Measurements from ENCODE around the gene MKLN1.

The MKLN1 gene

DNA sequence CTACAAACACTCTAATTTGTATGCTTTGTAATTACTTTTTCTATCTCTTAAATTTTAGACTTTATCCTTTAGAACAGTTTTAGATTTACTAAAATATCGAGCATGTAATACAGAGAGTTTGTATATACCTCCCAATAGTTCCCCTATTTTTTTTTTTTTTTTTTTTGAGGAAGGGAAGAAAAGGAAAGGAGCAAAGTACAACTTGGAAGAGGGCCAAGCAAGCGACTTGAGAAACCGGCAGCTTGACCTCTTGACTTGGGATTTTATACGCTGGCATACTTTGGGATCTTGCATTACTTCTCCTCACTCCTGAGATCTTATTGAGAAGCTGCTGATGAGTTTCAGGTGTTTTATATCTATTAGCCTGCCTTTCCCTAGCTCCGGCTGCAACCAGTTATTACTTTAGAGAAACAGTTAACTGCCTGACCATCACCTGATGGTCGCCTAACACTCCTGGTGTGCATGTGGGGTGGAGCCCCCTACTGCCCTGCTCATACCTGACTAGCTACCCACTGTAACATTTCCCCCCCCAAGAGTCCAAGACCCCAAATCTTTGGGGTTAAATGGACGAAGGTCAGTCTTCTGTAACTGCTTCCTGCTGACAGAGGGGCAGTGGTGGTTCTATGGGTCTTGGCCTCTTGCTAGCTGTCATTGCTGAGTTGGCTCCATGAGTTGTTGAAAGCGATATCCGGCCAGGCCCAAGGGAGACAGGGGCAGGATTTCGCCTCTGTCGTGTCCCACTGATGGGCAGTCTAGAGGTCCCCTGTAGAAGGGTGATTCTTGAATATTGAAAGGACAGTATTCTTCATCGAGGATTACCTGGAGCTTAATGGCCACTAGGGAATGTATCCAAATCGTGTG is 28.5 kb downstream of the MKLN1 start:
- DNase-seq, result no peak

GRCh38 chr7:131357282-131357880 is 29.7 kb downstream of the MKLN1 start:
- DNase-seq, result no peak

DNA sequence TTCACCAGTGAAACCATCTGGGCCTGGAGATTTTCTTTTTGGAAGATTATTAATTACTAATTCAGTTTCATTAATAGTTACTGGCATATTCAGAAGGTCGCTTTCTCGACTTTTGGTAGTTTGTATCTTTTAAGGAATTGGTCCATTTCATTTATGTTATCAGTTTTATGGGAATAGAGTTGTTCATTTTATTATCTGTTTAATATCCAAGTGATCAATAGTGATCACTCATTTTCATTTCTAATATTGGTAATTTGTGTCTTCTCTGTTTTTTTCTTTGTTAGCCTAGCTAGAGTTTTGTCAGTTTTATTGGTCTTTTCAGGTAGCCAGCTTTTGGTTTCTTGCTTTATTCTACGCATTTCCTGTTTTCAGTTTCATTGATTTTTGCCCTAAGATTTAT is 31.0 kb downstream of the MKLN1 start:
- no peak for DNase-seq

DNA sequence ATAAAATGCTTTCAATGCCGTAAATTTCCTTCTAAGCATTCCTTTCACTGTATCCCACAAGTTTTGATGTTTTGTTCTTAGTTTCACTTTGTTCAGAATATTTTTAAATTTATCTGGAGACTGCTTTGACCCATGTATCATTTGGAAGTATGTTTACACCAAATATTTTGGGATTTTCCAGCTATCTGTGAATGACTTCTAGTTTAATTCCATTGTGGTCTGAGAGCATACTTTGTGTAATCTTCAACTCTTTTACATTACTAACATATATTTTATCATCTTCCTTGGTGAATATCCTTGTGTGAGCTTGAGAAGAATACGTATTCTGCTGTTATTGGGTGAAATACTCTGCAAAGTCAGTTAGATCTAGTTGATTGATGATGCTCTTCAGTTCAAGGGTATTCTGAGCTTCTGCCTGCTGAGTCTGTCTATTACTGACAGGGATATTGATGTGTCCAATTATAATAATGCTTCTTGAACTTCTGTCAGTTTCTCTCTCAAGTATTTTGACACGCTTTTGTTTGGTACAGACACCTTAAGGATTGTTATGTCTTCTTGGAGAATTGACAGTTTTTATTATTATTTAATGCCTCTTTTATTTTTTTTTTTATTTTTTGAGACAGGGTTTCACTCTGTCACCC is 31.6 kb downstream of the MKLN1 start:
- no peak for DNase-seq

- DNase-seq, result no peak
These were observed 36.0 kb downstream of the MKLN1 start for GRCh38 chr7:131363719-131364118.

DNA sequence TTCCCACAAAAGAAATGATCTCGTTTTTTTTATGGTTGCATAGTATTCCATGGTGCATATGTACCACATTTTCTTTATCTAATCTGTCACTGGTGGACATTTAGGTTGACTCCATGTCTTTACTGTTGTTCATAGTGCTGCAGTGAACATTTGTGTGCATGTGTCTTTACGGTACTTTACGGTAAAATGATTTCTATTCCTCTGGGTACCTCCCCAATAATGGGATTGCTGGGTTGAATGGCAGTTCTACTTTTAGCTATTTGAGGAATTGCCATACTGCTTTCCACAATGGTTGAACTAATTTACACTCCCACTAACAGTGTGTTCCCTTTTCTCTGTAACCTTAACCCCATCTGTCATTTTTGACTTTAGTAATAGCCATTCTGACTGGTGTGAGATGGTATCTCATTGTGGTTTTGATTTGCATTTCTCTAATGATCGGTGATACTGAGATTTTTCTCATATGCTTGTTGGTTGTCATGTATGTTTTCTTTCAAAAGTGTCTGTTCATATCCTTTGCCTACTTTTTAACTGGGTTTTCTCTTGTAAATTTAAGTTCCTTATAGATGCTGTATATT is 37.2 kb downstream of the MKLN1 start:
- no peak for DNase-seq

DNA sequence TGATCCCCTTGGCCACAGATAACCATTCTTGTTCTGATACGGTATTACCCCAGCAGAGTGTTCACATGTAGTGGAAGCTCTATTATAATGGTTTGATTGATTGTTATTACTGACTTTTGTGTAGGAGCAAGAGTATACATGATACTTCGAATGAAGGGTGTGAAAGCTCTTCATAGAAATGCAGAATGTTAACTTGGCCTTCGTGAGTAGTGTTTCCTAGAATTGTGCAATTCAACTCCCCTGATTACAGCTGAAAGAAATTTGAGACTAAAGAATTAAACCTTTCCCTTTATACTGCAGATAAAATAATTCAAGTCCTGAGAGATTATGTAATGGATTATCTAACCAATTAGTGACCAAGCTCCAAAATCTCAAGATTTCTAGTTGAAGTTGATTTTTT is 38.2 kb downstream of the MKLN1 start:
- DNase-seq, result no peak

GRCh38 chr7:131369354-131369753 is 41.7 kb downstream of the MKLN1 start:
- DNase-seq, result no peak

DNA sequence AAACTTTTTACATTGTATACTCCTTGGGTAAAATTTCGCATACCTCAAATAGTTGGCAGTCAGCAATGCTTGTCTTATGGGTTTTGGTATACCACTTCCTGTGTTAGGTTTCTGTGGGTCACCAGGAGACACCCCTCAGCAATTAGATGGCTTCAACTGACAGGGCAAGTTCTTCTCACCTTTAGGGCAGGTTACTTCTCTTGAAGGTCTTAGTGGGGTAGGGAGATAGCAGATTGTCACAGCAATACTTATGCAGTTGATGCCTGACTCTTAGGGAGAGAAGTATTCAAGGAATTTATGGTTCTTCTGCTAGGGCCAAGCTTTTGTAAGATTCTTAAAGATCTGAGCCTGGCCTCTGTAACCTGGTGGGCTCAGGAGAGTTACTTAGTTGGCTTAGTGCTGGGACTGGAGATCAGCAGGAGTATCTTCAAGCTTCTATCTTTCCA is 42.9 kb downstream of the MKLN1 start:
- no peak for DNase-seq

- no peak for DNase-seq
These were observed 43.7 kb downstream of the MKLN1 start for GRCh38 chr7:131371411-131371810.

DNA sequence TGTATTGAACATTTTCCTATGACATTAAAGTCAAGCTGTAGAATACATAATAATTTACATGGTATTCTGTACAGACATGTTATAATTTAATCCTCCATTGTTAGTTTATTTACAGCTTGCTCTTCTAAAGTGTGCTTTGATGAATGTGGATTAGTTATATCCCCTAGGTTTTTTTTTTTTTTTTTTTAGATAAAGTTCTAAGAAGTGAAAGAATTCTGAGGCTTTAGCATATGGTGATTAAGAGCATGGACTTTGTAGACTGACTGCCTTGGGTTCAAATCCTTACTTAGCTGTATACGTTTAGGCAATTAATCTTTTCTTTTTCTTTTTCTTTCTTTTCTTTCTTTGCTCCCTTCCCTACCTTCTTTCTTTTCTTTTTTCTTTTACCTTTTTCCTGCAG is 44.9 kb downstream of the MKLN1 start:
- no peak for DNase-seq

DNA sequence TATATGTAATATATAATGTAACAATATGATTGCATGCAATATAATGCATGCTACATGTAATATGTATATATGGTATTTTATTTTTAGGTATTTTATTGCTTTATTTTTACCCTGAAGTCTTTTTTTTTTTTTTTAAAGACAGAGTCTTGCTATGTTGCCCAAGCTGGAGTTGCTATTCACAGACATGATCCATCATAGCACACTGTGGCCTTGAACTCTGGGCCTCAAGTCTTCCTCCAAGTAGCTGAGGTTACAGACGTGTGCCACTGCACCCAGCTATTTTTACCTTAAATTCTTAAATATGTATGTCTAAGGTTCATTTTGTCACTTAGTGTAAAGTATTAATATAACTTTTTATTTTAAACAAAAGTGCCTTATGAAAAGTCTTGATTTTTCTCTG is 47.1 kb downstream of the MKLN1 start:
- no peak for DNase-seq

GRCh38 chr7:131381069-131381838 is 53.6 kb downstream of the MKLN1 start:
- no peak for DNase-seq

DNA sequence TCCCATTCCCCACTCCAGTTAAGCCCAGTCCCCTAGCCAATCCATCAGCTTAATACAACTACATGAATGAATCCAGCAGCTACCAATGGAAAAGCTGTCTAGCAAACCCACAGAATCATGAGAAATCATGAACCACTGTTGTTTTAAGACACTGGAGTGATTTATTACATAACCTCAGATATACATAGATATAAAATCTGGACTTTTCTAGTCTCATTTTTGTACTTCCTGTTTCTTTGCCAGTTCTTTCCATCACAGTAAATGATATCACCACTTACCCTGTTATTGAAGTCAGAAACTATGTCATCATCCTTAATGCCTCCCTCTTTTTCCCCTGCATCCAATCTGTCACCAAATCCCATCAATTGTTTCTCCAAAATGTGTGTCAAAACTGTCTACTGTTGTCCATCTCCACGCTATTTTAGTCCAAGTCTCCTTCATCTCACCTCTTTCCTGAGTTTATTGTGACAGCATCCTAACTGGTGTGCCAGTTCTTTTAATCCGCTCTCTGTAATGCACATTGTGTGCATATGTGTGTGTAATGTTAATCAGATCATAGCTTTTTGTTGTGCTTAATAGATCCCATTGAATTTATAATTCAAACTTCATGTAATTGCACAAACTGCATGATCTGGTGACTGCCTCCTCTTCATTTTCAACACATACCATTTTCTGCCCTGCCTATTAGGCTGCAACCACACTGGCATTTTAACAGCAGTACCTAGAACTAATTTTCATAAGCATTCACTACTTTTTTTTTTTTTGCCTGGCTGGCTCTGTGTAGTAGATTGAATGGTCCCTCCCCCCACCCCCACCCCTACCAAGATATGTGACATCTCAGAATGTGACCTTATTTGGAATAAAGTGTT is 56.0 kb downstream of the MKLN1 start:
- DNase-seq, result no peak

GRCh38 chr7:131384286-131384635 is 56.6 kb downstream of the MKLN1 start:
- no peak for DNase-seq

GRCh38 chr7:131385039-131385605 is 57.4 kb downstream of the MKLN1 start:
- DNase-seq, result no peak

GRCh38 chr7:131388126-131388525 is 60.5 kb downstream of the MKLN1 start:
- DNase-seq, result no peak

DNA sequence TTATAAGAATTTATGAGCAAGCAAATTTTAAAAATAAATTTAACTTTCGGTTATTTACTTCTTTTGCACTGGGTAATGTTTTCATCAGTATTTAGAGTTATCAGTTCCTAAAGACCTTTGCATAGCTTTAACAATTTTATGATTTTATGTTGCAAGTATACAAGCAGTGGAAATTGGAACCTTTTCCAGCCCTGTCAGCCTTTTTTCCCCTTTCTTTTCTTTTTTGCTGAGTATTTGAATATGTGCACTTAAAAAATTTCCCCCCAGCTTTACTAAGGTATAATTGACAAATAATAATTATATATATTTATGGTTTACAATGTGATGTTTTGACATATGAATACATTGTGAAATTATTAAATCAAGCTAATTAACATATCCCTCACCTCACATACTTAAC is 62.6 kb downstream of the MKLN1 start:
- DNase-seq, result no peak

DNA sequence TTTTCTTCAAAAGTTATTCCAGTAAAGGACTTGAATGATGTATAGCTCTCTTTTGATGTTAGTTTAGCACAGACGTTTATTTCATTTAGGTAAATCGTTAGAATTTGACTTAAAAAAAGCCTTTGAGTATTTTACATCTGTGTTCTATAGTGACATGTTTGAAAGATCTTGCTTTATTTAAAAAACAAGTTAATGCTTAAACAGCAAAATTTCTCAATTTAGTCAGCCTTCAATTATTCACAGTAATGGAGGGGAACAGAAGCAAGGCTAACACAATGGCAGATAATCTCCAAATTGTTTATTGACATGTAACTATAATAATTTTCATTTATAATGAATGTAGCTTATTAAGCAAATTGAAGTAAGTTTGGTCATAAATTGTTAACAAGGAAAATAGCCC is 63.5 kb downstream of the MKLN1 start:
- no peak for DNase-seq

- DNase-seq, result no peak
These were observed 73.1 kb downstream of the MKLN1 start for GRCh38 chr7:131400681-131401176.

- no peak for DNase-seq
These were observed 73.5 kb downstream of the MKLN1 start for GRCh38 chr7:131401194-131401593.

All from NCI-H1436 (cell line).